Measurements from ENCODE around the gene RTEL1. TPM values are rescaled to one million over a fixed set of nuclear protein-coding genes. Genes with fewer than 3 reads are reported as not detected.
"Not testable (repeated sequence)": the region's sequence is repeated elsewhere in the genome, so short reads cannot be mapped to it uniquely, and the experiment has no call there.

The RTEL1 gene
- total RNA-seq, 2 experiments from 2014 or later = 37.4 to 39.1 TPM

DNA sequence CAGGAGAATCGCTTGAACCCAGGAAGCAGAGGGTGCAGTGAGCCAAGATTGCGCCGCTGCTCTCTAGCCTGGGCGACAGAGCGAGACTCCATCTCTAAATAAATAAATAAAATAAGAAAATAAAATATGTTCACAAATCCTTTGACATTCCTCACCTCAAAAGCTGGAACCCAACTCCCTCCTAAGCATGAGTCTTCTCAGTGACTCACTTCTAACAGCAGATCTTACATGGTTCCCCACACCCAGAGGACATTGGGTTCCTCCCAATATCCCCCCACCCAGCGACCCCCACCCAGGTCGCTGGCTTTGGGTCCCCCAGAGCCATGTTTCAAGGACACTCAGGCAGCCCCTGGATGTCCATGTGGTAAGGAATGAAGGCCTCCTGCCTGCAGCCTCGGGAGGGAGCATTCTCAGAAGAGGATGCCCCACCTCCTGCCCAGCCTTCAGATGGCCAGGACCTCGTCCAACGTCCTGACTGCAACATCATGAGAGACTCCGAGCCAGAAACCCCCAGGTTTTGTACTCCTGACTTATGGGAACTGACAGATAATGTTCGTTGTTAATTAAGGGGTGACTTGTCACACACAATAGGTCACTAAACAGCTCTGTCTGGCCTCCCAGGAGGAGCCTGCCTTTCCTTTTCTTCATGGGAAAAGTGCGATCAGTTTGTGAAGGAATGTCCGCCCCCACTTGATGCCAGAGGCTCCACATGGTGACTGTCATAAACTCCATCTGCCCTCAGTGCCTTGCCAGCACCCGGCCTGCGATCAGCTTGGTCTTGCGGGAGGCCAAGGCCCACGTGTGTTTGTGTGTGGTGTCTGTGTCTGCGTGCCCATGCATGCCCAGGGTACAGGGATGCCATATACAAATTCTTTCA lies 21.1 kb upstream of the RTEL1 start:
- intact Hi-C loops (cut with micrococcal nuclease) = no loop called here
- ChIA-PET POLR2A (interaction anchor here (0.9 to 5.8 kb wide), 4 partner anchors 9 to 80 kb away, joined by 3 to 57 read pairs (median 5); partner anchors contain the start of gene GMEB2), CTCF (interaction anchor here (1.1 to 2.4 kb wide), 3 partner anchors 10 to 229 kb away, joined by 3 to 10 read pairs (median 3); partner anchors contain the start of gene GMEB2)
- H3K4me3 Mint-ChIP-seq = no peak overlapping the region
- H3K4me1 Mint-ChIP-seq (ENCODE audit: low read depth) = peaks cover 57% of the 10 kb centered on the region
- H3K27ac Mint-ChIP-seq = peak overlapping the region; percentile 82
- no peaks in the 10 kb centered on the region for H3K9me3 Mint-ChIP-seq
- H3K27me3 Mint-ChIP-seq = no peaks in the 10 kb centered on the region
- peaks cover 3% of the 10 kb centered on the region for H3K36me3 Mint-ChIP-seq (ENCODE audit: low read depth)
- TF ChIP-seq, protein P1, sequence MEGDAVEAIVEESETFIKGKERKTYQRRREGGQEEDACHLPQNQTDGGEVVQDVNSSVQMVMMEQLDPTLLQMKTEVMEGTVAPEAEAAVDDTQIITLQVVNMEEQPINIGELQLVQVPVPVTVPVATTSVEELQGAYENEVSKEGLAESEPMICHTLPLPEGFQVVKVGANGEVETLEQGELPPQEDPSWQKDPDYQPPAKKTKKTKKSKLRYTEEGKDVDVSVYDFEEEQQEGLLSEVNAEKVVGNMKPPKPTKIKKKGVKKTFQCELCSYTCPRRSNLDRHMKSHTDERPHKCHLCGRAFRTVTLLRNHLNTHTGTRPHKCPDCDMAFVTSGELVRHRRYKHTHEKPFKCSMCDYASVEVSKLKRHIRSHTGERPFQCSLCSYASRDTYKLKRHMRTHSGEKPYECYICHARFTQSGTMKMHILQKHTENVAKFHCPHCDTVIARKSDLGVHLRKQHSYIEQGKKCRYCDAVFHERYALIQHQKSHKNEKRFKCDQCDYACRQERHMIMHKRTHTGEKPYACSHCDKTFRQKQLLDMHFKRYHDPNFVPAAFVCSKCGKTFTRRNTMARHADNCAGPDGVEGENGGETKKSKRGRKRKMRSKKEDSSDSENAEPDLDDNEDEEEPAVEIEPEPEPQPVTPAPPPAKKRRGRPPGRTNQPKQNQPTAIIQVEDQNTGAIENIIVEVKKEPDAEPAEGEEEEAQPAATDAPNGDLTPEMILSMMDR (IDR thresholded peaks at IDR 0.05) = no peak
- no peak for ATAC-seq
- DNase-seq = no peak

DNA sequence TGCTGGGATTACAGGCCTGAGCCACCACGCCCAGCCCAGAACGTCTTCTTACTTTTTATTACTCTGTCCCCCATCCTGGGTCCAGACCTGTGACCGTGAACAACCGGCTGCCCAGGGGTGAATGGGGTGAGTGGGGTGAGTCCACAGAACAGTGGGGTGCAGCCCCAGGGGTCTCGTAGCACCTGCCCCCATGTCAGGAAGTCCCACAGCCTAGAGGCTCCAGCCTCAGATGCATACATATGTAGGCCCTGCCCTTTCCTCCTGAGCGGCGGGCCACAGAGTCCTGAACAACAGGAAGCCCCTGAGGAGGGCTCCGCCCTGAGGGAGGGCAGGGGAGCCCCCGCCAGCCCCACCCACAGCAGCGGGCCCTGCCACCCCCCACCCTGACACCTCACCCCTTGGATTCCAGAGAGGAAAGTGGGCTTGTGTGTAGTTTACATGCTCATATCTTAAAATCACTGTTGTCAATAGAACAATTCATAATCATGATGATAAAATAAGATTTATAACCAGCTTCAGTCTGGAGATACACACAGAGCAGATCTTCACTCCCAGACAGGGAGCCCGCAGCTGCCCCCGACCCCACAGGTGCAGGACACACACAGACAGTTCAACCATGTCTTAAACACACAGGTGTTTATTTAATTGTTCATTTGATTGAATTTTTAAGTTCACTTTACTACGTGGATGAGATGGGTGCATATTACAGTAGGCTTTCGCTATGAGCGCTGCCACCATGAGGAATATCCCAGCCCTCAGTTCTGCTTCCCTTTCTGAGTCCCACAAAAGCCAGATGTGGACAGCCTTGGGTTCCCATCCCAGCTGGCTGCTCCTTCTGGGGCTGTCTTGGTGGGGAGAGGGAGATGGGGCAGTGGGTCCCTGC lies 18.8 kb upstream of the RTEL1 start:
- CTCF ChIA-PET = interaction anchor here (2.4 kb wide), 1 partner anchor 12 kb away, joined by 10 read pairs; the partner anchor contains the start of gene GMEB2

DNA sequence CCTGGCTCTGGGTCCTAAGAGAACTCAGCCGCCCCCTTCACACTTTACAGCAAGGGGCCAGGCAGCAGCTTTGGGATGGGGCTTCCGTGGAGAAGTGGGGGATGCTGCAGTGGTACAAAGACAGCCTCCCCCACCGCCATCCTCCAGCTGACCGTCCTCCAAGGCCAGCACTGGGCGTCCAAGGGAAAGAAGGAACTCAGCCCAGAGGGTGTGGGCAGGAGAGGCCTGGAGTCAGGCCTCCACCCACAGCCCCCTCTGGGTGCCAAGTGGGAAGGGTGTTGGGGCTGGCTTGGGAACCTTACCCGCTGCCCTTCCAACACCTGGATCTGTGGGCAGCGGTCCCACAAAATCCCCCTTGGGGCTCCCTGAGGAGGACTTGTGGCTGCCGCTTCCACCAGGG lies 18.0 kb upstream of the RTEL1 start:
- intact Hi-C loops (cut with micrococcal nuclease) = no loop called here
- no peaks in the 10 kb centered on the region for H3K9me3 Mint-ChIP-seq
- no peak for ATAC-seq
- H3K36me3 Mint-ChIP-seq (ENCODE audit: low read depth) = peaks cover 3% of the 10 kb centered on the region
- POLR2A ChIA-PET = interaction anchor here (5.8 kb wide), 1 partner anchor 12 kb away, joined by 57 read pairs; the partner anchor contains the start of gene GMEB2
- TF ChIP-seq, protein P1 (IDR thresholded peaks at IDR 0.05) = no peak
- peaks cover 34% of the 10 kb centered on the region for H3K4me1 Mint-ChIP-seq (ENCODE audit: low read depth)
- H3K27me3 Mint-ChIP-seq = no peaks in the 10 kb centered on the region
- DNase-seq = no peak
- H3K4me3 Mint-ChIP-seq = peak overlapping the region; percentile 79
- peak overlapping the region; percentile 99 for H3K27ac Mint-ChIP-seq
- CTCF ChIA-PET = no interaction called here

More for the DNA sequence above, 18.8 kb upstream of the RTEL1 start:
- peaks cover 3% of the 10 kb centered on the region for H3K36me3 Mint-ChIP-seq (ENCODE audit: low read depth)
- H3K9me3 Mint-ChIP-seq = no peaks in the 10 kb centered on the region
- peak; percentile 66 for ATAC-seq
- peak overlapping the region; percentile 79 for H3K4me3 Mint-ChIP-seq
- peak; percentile 88 for DNase-seq
- peak overlapping the region; percentile 99 for H3K27ac Mint-ChIP-seq
- H3K27me3 Mint-ChIP-seq = no peaks in the 10 kb centered on the region
- POLR2A ChIA-PET = interaction anchor here (0.5 to 5.8 kb wide), 3 partner anchors 11 to 74 kb away, joined by 3 to 57 read pairs (median 4); partner anchors contain the start of genes ARFRP1, GMEB2 and ZGPAT
- intact Hi-C loops (cut with micrococcal nuclease) = no loop called here
- TF ChIP-seq, protein P1 (IDR thresholded peaks at IDR 0.05) = no peak
- peaks cover 40% of the 10 kb centered on the region for H3K4me1 Mint-ChIP-seq (ENCODE audit: low read depth)

DNA sequence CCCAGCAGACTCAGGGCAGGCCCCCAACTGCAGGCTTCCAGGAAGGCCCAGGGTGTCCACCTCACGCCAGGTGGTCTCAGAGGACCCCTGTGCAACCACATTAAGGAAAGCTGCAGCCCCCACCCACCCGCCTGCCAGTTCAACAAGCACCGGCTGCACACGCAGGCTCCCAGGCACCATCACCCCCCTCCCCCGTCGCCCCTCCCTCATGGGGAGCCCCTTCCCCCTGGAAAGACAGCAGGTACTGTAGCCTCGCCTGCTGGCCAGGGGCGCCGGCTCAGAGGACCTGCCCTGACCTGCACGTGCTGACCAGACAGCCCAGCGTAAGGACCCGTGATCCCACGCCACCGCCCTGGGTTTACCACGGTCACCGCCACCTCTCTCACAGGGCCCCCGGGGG lies 17.4 kb upstream of the RTEL1 start:
- intact Hi-C loops (cut with micrococcal nuclease); ATAC-seq; H3K27me3 Mint-ChIP-seq; H3K9me3 Mint-ChIP-seq; H3K36me3 Mint-ChIP-seq (ENCODE audit: low read depth): not testable (repeated sequence)
- H3K4me3 Mint-ChIP-seq = peak overlapping the region; percentile 79
- ChIA-PET CTCF (interaction anchor here (2.3 to 2.5 kb wide), 2 partner anchors 13 kb away, joined by 13 to 16 read pairs; partner anchors contain the start of genes GMEB2 and STMN3), POLR2A (interaction anchor here (0.7 to 5.8 kb wide), 3 partner anchors 10 to 18 kb away, joined by 3 to 57 read pairs (median 3); partner anchors contain the start of genes GMEB2 and RTEL1)
- H3K4me1 Mint-ChIP-seq (ENCODE audit: low read depth) = peaks cover 28% of the 10 kb centered on the region
- peak overlapping the region; percentile 99 for H3K27ac Mint-ChIP-seq
- peak; percentile 43 for DNase-seq
